BE2C (cell line): Measurements from ENCODE around the gene GOLM1. TPM values are rescaled to one million over a fixed set of nuclear protein-coding genes. Genes with fewer than 3 reads are reported as not detected.
"Not testable (repeated sequence)": the region's sequence is repeated elsewhere in the genome, so short reads cannot be mapped to it uniquely, and the experiment has no call there.

Source experiments
- DNase-seq: peaks from one replicate; pipeline ENCODE4 v3.0.0-alpha.2; 2020
- H3K27me3 ChIP-seq: fragments of 250-450 bp; sonication (Bioruptor Pico); 2 replicates; pipeline ENCODE4 v1.5.1; 2020; ENCODE audit warnings: mild to moderate bottlenecking
- H3K36me3 ChIP-seq: fragments of 250-450 bp; sonication (Bioruptor Pico); 2 replicates; pipeline ENCODE4 v1.5.1; 2020; ENCODE audit warnings: mild to moderate bottlenecking
- H3K4me1 ChIP-seq: fragments of 250-450 bp; sonication (Bioruptor Pico); 2 replicates; pipeline ENCODE4 v1.5.1; 2020
- H3K4me3 ChIP-seq: 2 replicates; pipeline ENCODE4 v1.5.1; 2011; ENCODE audit warnings: low read depth, low read length
- H3K9me3 ChIP-seq: fragments of 250-450 bp; sonication (Bioruptor Pico); 2 replicates; pipeline ENCODE4 v1.5.1; 2020
- polyA plus RNA-seq: library from polyadenylated mRNA; unstranded; fragments of >200 nt; gene quantifications from one replicate; pipeline ENCODE4 v1.2.1, GENCODE V29; 2012; ENCODE audit warnings: low read depth, missing spikeins; ENCODE audit not compliant: insufficient read length, insufficient read depth
- TF ChIP-seq, protein P1 (sequence below): IDR thresholded peaks from 2 replicates; pipeline ENCODE4 v1.5.1; 2012; ENCODE audit warnings: mild to moderate bottlenecking, low read depth, low read length

Gene GOLM1, protein sequence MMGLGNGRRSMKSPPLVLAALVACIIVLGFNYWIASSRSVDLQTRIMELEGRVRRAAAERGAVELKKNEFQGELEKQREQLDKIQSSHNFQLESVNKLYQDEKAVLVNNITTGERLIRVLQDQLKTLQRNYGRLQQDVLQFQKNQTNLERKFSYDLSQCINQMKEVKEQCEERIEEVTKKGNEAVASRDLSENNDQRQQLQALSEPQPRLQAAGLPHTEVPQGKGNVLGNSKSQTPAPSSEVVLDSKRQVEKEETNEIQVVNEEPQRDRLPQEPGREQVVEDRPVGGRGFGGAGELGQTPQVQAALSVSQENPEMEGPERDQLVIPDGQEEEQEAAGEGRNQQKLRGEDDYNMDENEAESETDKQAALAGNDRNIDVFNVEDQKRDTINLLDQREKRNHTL
- 35.8 TPM for polyA plus RNA-seq

DNA sequence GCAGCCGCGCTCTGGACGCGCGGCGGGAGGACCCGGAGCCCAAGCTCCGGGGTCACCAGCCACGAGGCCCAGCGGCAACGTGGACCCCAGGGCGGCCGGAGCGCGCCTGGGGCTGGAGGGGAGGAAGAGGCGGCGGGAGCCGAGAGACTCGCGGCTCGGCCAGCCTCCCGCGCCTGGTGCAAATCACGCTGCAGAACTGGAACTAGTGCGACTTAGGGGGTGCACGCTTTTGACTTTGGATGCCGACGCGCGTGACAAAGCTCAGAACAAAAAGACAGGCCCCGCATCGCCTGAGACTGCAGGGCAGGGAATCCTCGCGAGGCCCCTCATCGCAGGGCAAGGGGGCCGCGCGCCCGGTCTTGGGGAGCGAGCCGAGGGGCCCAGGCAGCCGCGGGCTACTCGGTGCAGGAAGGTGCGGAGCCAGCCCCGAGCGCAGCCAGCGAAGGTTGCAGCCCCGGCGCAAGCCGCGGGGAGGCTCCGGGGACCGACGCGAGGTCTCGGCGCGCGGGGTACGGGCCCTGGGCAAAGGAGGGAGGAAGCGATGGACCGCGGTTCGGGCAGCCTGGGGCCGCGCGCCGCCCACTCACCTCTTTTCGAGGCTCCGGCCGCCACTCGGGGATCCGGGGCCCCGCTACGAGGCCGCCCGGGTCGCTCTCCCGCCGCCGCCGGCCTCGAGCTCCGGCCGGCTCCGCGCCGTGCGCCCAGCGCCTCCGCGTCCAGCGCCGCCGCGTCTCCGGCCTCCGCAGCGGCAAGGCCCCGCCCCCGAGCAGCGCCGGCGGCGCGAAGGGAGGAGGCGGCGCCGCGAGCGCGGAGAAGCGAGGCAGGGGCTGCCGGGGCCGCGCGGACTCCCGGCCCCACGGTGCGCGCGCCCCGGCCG lies at the start of gene GOLM1:
TSS of gene GOLM1 (minus strand) at position 735 of the 877 bp plus-strand sequence. CDS start 20,238 bp downstream, outside the sequence.
- Histone ChIP-seq H3K4me1 (peaks cover 4% of the 10 kb centered on the region; the same call in 1 of the 2 replicates), H3K9me3 (no peaks in the 10 kb centered on the region), H3K27me3 (no peaks in the 10 kb centered on the region; the same call in 1 of the 2 replicates), H3K4me3 (peak within 1 kb of the TSS; percentile 89), H3K36me3 (no peaks in the 10 kb centered on the region; the same call in 1 of the 2 replicates)
- TF ChIP-seq, protein P1, sequence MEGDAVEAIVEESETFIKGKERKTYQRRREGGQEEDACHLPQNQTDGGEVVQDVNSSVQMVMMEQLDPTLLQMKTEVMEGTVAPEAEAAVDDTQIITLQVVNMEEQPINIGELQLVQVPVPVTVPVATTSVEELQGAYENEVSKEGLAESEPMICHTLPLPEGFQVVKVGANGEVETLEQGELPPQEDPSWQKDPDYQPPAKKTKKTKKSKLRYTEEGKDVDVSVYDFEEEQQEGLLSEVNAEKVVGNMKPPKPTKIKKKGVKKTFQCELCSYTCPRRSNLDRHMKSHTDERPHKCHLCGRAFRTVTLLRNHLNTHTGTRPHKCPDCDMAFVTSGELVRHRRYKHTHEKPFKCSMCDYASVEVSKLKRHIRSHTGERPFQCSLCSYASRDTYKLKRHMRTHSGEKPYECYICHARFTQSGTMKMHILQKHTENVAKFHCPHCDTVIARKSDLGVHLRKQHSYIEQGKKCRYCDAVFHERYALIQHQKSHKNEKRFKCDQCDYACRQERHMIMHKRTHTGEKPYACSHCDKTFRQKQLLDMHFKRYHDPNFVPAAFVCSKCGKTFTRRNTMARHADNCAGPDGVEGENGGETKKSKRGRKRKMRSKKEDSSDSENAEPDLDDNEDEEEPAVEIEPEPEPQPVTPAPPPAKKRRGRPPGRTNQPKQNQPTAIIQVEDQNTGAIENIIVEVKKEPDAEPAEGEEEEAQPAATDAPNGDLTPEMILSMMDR: 0 out of 2 replicates have a peak, but pooled peaks have one; percentile 4
- peak; percentile 80 for DNase-seq

DNA sequence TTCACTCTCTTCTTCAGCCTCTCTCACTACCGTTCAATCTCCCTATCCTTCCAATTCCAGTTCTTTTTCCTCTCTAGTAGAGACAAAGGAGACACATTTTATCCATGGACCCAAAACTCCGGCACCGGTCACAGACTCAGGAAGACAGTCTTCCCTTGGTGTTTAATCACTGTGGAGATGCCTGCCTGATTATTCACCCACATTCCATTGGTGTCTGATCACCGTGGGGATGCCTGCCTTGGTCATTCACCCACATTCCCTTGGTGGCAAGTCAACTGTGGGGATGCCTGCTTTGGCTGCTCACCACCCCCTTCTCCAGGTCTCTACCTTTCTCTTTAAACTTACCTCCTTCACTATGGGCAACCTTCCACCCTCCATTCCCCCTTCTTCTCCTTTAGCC lies 47.3 kb upstream of the GOLM1 start:
- not testable (repeated sequence) for DNase-seq, H3K27me3 ChIP-seq, H3K9me3 ChIP-seq, H3K4me1 ChIP-seq, H3K4me3 ChIP-seq, H3K36me3 ChIP-seq

DNA sequence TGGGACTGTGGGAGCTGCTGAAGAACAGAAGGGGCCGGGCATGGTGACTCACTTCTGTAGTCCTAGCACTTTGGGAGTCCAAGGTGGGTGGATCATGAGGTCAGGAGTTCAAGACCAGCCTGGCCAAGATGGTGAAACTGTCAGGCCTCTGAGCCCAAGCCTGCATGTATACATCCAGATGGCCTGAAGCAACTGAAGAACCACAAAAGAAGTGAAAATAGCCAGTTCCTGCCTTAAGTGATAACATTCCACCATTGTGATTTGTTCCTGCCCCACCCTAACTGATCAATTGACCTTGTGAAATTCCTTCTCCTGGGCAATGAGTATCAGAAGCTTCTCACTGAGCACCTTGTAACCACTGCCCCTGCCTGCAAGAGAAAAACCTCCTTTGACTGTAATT lies 46.6 kb upstream of the GOLM1 start:
- not testable (repeated sequence) for H3K4me1 ChIP-seq, DNase-seq, H3K9me3 ChIP-seq, H3K36me3 ChIP-seq, H3K4me3 ChIP-seq, H3K27me3 ChIP-seq

DNA sequence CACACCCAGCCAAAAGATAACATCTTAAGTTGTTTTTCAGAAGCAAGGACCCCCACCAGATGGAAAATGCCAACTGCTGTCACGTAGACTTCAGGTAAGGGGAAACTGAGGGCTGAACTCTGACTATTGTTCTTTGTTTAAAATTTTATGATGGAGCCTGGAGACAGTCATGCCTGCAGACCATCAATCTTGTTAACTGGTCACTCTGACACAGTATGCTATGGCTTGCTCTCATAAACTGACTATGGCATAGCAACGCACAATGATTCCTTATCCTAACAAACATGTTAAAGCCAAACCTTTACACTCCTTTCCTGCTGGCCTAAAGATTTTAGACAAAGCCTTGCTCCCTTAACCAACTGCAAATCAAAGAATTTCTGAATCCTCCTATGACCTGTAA lies 43.6 kb upstream of the GOLM1 start:
- no peaks in the 10 kb centered on the region for H3K4me1 ChIP-seq
- H3K27me3 ChIP-seq: no peaks in the 10 kb centered on the region
- no peak overlapping the region for H3K4me3 ChIP-seq
- H3K9me3 ChIP-seq: no peaks in the 10 kb centered on the region
- TF ChIP-seq, protein P1: no peak
- H3K36me3 ChIP-seq: no peaks in the 10 kb centered on the region
- DNase-seq: no peak

DNA sequence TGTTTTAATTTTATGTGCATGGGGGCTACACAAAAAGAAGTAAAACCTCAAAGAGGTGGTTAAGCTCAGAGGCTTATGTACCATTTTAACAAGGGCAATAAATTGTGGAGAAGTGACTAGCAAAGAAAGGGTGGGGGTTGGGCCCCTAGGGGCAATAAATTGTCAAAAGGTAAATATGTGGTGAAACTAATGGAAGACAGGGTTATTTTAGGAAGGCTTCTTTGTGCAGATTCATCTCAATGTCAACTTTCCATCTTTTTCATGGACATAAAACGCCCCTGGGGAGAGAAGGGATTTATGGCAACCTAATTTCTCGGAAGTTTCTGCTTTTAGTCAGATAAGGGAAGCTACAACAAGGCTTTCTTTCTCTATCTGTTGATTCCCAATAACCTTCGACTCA lies 42.5 kb upstream of the GOLM1 start:
- DNase-seq: no peak
- TF ChIP-seq, protein P1: no peak

DNA sequence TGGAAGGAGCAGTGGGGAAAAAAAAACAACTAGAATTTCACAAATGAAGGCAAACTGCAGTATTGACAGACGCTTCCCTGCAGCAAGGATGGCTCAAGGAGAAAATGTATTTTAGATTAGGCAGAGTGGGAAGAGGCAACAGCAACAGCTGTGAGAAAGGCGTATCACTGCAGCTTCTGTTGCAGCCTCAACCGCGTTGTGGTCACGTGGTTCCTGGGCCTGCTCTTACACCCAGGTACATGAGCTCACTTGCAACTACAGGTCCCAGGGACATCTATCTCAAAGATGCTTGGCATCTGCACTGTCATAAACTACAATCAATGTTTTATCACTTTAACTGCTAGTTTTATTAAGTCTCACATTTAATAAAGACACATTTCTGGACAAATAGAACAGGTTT lies 36.0 kb upstream of the GOLM1 start:
- no peaks in the 10 kb centered on the region for H3K36me3 ChIP-seq
- no peak overlapping the region for H3K4me3 ChIP-seq
- TF ChIP-seq, protein P1: no peak
- DNase-seq: no peak
- no peaks in the 10 kb centered on the region for H3K9me3 ChIP-seq
- no peaks in the 10 kb centered on the region for H3K4me1 ChIP-seq
- no peaks in the 10 kb centered on the region for H3K27me3 ChIP-seq

More for the DNA sequence above, 42.5 kb upstream of the GOLM1 start:
- H3K36me3 ChIP-seq: no peaks in the 10 kb centered on the region
- no peak overlapping the region for H3K4me3 ChIP-seq
- H3K4me1 ChIP-seq: no peaks in the 10 kb centered on the region
- H3K9me3 ChIP-seq: no peaks in the 10 kb centered on the region
- no peaks in the 10 kb centered on the region for H3K27me3 ChIP-seq

DNA sequence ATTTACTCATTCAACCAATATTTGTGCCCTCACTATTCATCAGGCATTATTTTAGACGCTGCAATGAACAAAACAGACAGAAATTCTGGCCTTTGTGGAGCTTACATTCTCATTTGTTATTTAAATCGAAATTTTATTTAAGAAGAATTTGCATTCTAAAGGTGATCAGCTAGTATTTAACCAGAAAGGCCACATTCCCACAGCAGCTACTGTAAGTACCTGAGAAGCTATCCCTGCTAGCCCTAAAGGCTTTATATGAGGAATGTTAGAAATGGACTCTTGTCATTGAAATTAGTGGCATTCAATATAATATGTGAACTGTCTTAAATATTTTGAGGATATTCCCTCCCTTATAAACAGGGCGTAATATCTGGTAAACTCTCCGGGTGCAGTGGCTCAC lies 35.0 kb upstream of the GOLM1 start:
- Histone ChIP-seq H3K36me3 (no peaks in the 10 kb centered on the region), H3K4me1 (no peaks in the 10 kb centered on the region), H3K9me3 (no peaks in the 10 kb centered on the region), H3K27me3 (no peaks in the 10 kb centered on the region), H3K4me3 (no peak overlapping the region)
- DNase-seq: no peak
- TF ChIP-seq, protein P1: no peak
